HFFc6 (cell line): Measurements from ENCODE around the gene ANKDD1B. TPM values are rescaled to one million over a fixed set of nuclear protein-coding genes. Genes with fewer than 3 reads are reported as not detected.

Source experiments
- DNase-seq: peaks from one replicate; pipeline ENCODE4 v3.0.0-alpha.2; 2018
- H3K27ac Mint-ChIP-seq: 2 replicates; pipeline ENCODE4 v1.8.0; 2020; ENCODE audit warnings: mild to moderate bottlenecking, mixed read lengths
- H3K27me3 Mint-ChIP-seq: 2 replicates; pipeline ENCODE4 v1.8.0; 2021; ENCODE audit warnings: mild to moderate bottlenecking, moderate library complexity, mixed read lengths; ENCODE audit not compliant: insufficient read depth
- H3K36me3 Mint-ChIP-seq: 2 replicates; pipeline ENCODE4 v1.8.0; 2021; ENCODE audit warnings: low read depth, mixed read lengths
- H3K4me1 Mint-ChIP-seq: 2 replicates; pipeline ENCODE4 v1.8.0; 2020; ENCODE audit warnings: low read depth, mixed read lengths
- H3K4me3 Mint-ChIP-seq: 2 replicates; pipeline ENCODE4 v1.8.0; 2020; ENCODE audit warnings: mild to moderate bottlenecking, moderate library complexity, mixed read lengths
- H3K9me3 Mint-ChIP-seq: 2 replicates; pipeline ENCODE4 v1.8.0; 2020; ENCODE audit warnings: mild to moderate bottlenecking, mixed read lengths
- CTCF ChIP-seq: fragments of 200-600 bp; sonication (generic); IDR thresholded peaks from 2 replicates; pipeline ENCODE4 v1.5.0; 2021; ENCODE audit warnings: antibody characterized with exemption, mild to moderate bottlenecking
- total RNA-seq, 6 experiments: library from RNA; stranded (reverse); fragmentation: NEBNext Ultra II Directional; extraction: Animal tissue kit (Norgen Biotek cat#: 25700); gene quantifications; 2 replicates in 1 of 6; 3 replicates in 5 of 6; pipeline ENCODE4 v1.2.3, GENCODE V29; 2021

The ANKDD1B gene
- total RNA-seq, 6 experiments from 2014 or later = 0.09 to 0.17 (median 0.14) TPM; not detected in 1

- H3K27me3 Mint-ChIP-seq = no peaks in the 10 kb centered on the region; the same call in none of the 2 replicates
- no peaks in the 10 kb centered on the region for H3K9me3 Mint-ChIP-seq
- TF ChIP-seq CTCF = no peak
- peaks cover 18% of the 10 kb centered on the region for H3K4me1 Mint-ChIP-seq
- no peaks in the 10 kb centered on the region; the same call in 1 of the 2 replicates for H3K36me3 Mint-ChIP-seq
- no peak overlapping the region for H3K4me3 Mint-ChIP-seq
- no peak for DNase-seq
- peak overlapping the region; percentile 75 for H3K27ac Mint-ChIP-seq
These were observed 28.5 kb downstream of the ANKDD1B start for GRCh38 chr5:75639535-75640311.

- H3K27ac Mint-ChIP-seq = peak overlapping the region; percentile 75
- TF ChIP-seq CTCF = no peak
- H3K4me1 Mint-ChIP-seq = peaks cover 18% of the 10 kb centered on the region
- no peaks in the 10 kb centered on the region; the same call in 1 of the 2 replicates for H3K36me3 Mint-ChIP-seq
- no peaks in the 10 kb centered on the region for H3K9me3 Mint-ChIP-seq
- 0 out of 2 replicates have a peak overlapping the region, but pooled peaks have one; percentile 28 for H3K4me3 Mint-ChIP-seq
- H3K27me3 Mint-ChIP-seq = no peaks in the 10 kb centered on the region; the same call in none of the 2 replicates
- DNase-seq = peak; percentile 74
These were observed 29.1 kb downstream of the ANKDD1B start for GRCh38 chr5:75640395-75640794.

- no peak overlapping the region for H3K4me3 Mint-ChIP-seq
- H3K27me3 Mint-ChIP-seq = no peaks in the 10 kb centered on the region; the same call in none of the 2 replicates
- H3K36me3 Mint-ChIP-seq = no peaks in the 10 kb centered on the region; the same call in 1 of the 2 replicates
- no peak for DNase-seq
- H3K4me1 Mint-ChIP-seq = peaks cover 18% of the 10 kb centered on the region
- H3K27ac Mint-ChIP-seq = peak overlapping the region; percentile 70; the same call in 1 of the 2 replicates
- no peaks in the 10 kb centered on the region for H3K9me3 Mint-ChIP-seq
- TF ChIP-seq CTCF = no peak
These were observed 29.6 kb downstream of the ANKDD1B start for GRCh38 chr5:75640826-75641225.

GRCh38 chr5:75648712-75649111 is 37.5 kb downstream of the ANKDD1B start:
- no peaks in the 10 kb centered on the region for H3K36me3 Mint-ChIP-seq
- H3K27ac Mint-ChIP-seq = no peak overlapping the region
- H3K4me3 Mint-ChIP-seq = no peak overlapping the region
- peaks cover 2% of the 10 kb centered on the region for H3K27me3 Mint-ChIP-seq
- no peak for TF ChIP-seq CTCF
- H3K4me1 Mint-ChIP-seq = peaks cover 14% of the 10 kb centered on the region
- no peaks in the 10 kb centered on the region; the same call in 1 of the 2 replicates for H3K9me3 Mint-ChIP-seq
- DNase-seq = no peak

- DNase-seq = peak; percentile 20
- Mint-ChIP-seq H3K36me3 (no peaks in the 10 kb centered on the region), H3K4me3 (no peak overlapping the region), H3K4me1 (peaks cover 26% of the 10 kb centered on the region), H3K9me3 (no peaks in the 10 kb centered on the region; the same call in 1 of the 2 replicates), H3K27me3 (peaks cover 5% of the 10 kb centered on the region), H3K27ac (no peak overlapping the region)
- TF ChIP-seq CTCF = no peak
These were observed 40.5 kb downstream of the ANKDD1B start for GRCh38 chr5:75651575-75652238.
